ENCODE data around the gene MSI2.

MSI2 gene

DNA sequence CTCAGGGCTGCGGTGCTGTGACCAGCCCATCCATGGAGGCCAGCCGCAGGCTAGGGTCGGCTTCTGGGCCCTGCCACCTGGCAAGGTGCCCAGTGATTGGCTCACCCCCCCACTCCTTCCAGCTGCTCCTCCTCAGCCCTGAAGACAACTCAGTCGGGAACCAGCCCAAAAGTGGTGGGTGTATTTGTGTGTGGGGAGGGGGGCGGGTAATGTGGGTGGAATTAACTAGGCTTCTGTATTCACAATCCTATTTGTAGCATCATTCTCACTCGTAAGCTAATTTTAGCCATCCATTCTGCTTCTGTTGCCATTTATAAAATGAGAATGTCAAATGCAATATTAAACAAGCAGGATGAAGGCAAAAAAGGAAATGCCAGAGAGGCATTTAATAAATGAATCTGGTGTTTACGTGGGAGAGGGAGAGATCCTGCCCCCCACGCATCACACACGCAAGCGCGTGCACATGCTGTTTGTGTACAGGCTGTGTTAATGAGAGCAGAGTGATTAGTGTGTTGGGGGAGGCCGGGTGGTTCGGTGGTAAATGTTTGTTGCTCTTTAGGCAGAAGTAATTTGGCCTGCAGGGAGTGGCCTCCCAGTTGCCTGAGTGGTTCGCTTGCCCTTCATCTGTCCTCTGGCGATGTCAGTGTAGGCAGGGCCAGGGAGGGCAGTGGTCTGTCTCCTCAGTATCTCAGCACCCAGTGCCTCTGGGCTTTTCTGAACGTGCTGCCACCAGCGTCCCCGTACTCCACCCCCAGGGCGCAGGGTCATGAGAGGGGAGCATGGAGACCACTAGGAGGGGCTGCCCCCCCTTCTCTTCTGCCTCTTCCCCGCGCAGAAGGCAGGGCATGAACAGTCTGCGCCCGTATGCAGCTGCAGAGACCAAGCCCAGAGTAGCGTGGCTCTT lies 348.7 kb downstream of the MSI2 start:
- no peak for DNase-seq (ENCODE audit: low read depth in 1 of 2, low spot score in 1 of 2)
- in situ Hi-C loops (cut with HindIII; ENCODE audit: low pct_unique_long_range_greater_than_20kb, low sequenced_read_pairs) = no loop called here
- TF ChIP-seq JUND (IDR thresholded peaks at IDR 0.05; ENCODE audit: low read depth) = no peak

DNA sequence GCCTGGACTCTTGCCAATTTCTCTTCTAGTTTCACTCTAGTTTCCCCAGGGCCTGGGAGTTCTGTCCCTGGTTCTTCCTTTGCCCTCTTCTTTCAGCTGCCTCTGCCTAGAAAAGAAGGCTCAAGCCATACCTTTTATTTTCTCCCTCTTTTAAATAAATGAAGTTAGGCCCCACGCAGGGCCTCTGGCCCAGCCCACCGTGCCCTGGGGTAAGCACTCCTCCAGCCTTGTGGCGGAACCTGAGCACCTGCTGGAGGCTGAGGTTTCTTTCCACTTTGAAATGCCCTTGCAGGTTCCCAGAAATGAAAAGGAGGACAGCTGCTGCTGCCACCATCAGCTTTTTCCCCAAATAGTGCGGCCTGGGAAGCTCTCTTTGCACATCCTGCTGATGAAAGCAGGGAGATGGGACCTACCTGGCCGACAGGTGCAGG lies 349.4 kb downstream of the MSI2 start:
- in situ Hi-C loops (cut with HindIII; ENCODE audit: low pct_unique_long_range_greater_than_20kb, low sequenced_read_pairs) = no loop called here
- no peak for TF ChIP-seq JUND (IDR thresholded peaks at IDR 0.05; ENCODE audit: low read depth)
- peak in 1 of 2 experiments; percentile 30 for DNase-seq (ENCODE audit: low read depth in 1 of 2, low spot score in 1 of 2)

DNA sequence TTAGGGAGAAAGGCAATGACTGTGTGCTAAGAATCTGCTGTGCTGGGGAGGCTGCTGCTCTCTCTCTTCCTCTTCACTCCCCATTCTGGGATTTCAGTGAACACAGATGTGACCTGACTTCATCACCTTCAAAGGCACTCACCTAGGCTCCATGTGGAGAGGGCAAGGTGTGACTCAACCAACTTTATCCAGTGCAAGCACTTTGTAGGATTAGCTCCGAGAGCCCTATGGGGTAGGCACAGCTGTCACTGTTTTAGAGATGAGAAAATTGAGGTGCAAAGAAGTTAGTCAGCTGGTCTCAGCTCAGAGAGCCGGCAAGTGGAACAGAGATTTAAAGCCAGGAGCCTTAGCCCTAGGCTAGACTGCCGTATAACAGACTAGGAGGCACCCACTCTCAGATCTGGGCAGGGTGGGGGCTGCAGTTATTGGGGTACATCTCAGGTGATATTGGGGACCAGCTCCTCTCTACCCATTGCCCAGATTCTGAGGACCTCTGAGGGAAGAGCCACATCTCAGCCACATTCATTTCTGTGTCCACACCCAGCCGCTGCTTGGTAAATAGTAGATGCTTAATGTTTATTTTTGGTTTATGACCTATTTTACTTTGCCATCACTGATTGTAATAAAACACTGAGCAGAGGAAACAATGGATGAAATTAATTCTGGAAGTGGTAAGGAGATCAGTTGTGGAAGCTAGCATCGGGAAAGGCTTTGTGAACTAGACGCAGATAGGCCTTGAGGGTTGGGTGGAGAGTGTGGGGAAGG lies 350.0 kb downstream of the MSI2 start:
- in situ Hi-C loops (cut with HindIII; ENCODE audit: low pct_unique_long_range_greater_than_20kb, low sequenced_read_pairs) = no loop called here
- no peak for TF ChIP-seq JUND (IDR thresholded peaks at IDR 0.05; ENCODE audit: low read depth)
- no peak for DNase-seq (ENCODE audit: low read depth in 1 of 2, low spot score in 1 of 2)

DNA sequence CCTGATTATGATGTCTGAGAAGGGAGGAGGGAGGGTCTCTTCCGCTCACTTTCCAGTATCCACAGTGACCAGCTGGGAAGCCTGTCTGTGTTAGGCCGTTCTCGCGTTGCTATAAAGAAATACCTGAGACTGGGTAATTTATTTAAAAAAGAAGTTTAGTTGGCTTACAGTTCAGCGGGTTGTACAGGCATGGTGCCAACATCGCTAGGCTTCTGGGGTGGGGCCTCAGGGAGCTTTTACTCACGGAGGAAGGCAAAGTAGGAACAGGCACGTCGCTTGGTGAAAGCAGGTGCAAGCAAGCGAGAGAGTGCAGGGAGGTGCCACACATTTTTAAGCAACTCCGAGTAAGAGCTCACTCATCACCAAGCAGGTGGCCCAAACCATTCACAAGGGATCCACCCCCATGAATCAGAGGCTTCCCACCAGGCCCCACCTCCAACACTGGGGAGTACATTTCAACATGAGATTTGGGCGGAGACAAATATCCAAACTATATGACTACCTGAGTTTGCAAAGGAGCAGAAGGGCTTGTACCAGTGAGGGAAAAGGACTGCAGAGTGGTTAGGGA lies 351.3 kb downstream of the MSI2 start:
- DNase-seq (ENCODE audit: low read depth in 1 of 2, low spot score in 1 of 2) = no peak
- TF ChIP-seq JUND (IDR thresholded peaks at IDR 0.05; ENCODE audit: low read depth) = no peak
- in situ Hi-C loops (cut with HindIII; ENCODE audit: low pct_unique_long_range_greater_than_20kb, low sequenced_read_pairs) = no loop called here

DNA sequence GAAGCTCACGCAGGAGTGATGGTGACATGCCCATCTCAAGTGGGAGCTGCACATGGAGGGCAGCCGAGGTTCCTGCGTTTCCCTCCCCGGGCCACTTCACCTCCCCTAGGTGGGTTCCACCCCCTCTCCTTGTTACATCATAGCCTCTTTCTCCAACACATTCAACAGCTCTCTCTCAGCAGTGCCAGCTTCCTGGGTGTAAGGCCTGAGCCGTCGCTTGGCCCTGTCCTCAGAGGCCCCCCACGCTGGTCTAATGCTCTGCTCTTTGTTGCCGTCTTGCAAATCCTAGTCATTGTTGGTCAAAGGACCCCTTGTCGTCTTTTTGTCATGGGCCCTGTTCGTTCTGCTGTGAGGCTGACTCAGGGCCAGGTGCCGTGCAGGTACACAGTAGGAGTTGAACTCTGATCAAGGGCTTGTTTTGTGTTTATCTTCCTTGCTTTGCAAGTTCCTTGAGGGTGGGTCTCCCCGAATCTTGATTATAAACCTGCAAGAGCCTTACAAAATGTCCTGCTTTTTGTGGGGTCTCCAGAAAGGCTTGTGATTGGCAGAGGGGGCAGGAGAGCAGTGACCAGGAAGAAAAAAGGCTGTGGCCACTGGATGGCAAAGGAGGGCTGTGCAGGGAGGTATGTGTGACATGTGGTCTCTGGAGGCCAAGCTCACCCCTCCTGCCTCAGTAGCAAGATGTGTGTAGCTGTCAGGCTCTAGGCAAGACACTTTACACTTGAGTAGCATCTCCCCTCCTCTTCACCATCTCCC lies 352.2 kb downstream of the MSI2 start:
- no peak for TF ChIP-seq JUND (IDR thresholded peaks at IDR 0.05; ENCODE audit: low read depth)
- DNase-seq (ENCODE audit: low read depth in 1 of 2, low spot score in 1 of 2) = no peak
- in situ Hi-C loops (cut with HindIII; ENCODE audit: low pct_unique_long_range_greater_than_20kb, low sequenced_read_pairs) = no loop called here

DNA sequence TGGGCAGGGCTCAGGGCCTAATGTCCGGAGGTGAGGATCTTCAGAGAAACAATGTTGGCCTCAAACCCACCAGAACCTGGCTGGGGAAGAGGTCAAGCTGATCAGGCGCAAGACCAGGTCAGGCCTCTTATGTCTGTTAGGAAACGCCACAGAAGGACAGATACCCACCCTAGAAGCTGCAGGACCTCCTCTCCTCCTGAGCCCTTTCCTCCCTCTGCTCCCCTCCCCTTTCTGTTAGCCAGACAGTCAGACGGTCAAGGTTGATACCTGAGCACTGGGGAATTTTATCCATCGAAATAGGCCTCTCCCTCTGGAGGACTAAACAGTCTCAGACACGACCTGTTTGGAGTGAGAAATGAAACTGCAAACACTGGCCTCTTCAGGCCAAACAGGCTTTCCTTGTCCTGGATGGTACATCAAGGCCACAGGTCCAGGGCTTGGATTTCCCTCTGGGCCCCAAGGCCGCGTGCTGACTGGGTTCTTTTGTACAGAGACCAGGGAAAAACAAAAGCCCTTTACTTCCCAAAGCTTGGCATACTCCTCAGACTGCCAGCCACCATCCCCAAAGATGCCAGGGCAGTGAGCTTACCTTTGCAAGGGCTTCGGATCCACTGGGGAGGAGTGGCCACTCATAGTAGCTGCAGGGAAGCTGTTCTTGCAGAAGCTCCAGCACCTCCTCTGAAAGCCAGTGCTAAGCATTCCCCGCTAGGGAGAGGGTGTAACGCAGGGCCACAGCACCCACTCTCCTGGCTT lies 353.0 kb downstream of the MSI2 start:
- in situ Hi-C loops (cut with HindIII; ENCODE audit: low pct_unique_long_range_greater_than_20kb, low sequenced_read_pairs) = no loop called here
- DNase-seq (ENCODE audit: low read depth in 1 of 2, low spot score in 1 of 2) = peak; percentile 72 to 83
- no peak for TF ChIP-seq JUND (IDR thresholded peaks at IDR 0.05; ENCODE audit: low read depth)

DNA sequence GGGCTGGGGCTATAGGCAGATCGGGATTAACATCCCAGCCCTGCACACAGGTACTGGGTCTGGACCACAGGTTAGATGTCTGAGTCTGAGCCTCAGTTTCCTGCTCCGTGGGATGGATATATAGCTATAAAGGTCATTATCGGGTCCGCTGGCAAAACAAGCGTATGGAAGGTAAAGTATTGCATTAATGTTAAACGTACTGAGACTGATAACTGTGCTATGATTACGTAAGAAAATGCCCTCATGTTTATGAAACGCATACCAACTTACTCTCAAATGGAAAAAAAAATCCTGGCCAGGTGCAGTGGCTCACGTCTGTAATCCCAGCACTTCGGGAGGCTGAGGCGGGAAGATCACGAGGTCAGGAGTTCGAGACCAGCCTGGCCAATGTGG lies 353.6 kb downstream of the MSI2 start:
- in situ Hi-C loops (cut with HindIII; ENCODE audit: low pct_unique_long_range_greater_than_20kb, low sequenced_read_pairs) = no loop called here
- no peak for TF ChIP-seq JUND (IDR thresholded peaks at IDR 0.05; ENCODE audit: low read depth)
- no peak for DNase-seq (ENCODE audit: low read depth in 1 of 2, low spot score in 1 of 2)

DNA sequence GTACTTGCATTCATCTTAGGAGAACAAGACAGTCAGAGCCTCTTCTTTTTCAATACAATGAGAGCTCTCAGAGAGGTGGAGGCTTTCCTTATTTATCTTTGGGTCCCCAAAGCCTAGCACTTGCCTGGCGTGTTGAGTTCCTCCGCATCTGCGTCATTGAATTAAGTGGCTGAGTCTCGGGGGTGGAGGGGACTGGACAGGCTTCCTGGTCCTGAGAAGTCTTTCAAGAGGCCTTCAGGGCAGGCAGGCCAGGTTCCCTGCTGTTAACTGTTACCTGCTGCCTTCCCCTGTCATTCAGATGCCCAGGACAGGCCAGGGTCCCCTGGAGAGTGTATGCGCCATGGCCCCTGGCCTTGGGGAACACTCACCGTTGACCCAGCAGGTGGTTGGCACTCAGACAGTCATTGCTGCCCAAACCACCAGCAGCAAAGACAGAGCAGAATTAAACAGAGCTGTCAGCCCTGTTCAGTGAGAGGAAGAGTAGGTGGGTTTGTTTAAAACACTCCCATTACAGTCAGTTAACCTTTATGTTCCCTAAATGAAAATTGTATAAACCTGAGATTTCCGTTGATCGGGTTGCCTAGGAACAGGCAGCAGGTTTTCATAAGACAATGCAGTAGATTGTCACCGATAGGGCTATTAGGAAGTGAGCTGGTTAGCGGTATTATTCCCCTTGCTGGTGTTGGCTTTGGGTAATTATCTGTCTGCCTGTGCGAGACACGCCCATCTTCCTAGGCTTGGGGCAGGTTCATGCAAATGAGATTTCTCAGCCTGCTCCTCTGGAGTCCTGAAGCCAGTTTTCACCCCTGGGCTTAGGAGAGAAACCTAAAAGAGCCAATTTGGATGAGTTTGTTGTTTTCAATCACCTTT lies 356.1 kb downstream of the MSI2 start:
- DNase-seq (ENCODE audit: low read depth in 1 of 2, low spot score in 1 of 2) = peak in 1 of 2 experiments; percentile 34
- TF ChIP-seq JUND (IDR thresholded peaks at IDR 0.05; ENCODE audit: low read depth) = no peak
- in situ Hi-C loops (cut with HindIII; ENCODE audit: low pct_unique_long_range_greater_than_20kb, low sequenced_read_pairs) = no loop called here

DNA sequence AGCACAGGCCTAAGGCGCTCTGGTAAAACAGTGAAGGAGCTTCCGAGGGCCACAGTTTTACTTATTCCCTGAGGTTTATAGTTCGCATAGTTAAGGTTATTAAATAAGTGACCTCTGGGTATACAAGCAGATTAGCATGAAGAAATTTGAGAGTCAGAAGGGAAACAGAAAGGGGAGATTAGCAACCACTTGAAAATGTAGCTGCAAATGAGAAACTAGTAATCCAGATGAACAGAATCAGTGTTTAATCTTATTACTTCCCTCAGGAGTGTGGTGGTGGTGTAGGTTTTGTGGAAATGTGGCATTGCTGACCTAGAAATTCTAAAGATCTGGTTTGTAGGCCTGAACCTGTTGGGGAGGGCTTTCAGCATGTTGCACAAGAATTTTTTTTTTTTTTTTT lies 358.4 kb downstream of the MSI2 start:
- DNase-seq (ENCODE audit: low read depth in 1 of 2, low spot score in 1 of 2) = no peak
- TF ChIP-seq JUND (IDR thresholded peaks at IDR 0.05; ENCODE audit: low read depth) = no peak
- in situ Hi-C loops (cut with HindIII; ENCODE audit: low pct_unique_long_range_greater_than_20kb, low sequenced_read_pairs) = no loop called here

DNA sequence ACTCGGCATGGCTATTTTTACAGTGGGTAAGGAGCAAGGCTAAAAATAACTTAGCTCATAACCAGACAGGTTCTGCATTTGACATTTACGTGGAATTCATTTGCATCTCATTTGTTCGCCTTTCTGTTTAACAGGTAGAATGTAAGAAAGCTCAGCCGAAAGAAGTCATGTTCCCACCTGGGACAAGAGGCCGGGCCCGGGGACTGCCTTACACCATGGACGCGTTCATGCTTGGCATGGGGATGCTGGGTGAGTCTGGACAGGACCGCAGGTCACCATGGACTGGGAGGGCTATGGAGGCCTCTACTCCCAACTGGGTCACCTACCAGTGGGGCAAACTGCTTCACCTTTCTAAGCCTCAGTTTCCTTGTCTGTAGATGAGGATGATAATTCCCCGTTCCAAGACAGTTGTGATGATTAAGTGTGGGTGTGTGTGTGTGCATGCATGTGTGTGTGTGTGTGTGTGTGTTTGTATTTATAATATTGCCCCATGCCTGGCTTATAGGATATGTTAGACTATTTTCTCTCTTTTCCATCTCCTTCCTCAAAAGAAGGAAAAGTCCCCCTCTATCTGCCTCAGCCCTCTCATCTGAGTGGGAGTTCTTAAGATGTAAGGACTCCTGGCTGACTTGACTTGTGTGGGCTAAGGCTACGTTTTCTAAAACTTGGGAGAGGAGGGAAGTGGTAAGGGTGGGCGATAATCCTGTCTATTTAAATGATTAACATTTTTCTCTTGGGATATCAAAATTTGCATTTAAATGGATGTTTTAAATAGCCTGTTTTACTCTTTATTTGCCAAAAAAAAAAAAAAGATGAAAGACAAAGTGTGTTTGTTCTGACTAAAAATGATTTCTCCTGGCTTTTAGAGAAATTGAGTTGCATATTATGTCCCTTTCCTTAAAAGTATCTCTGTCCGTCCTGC lies 359.8 kb downstream of the MSI2 start:
- no peak for TF ChIP-seq JUND (IDR thresholded peaks at IDR 0.05; ENCODE audit: low read depth)
- DNase-seq (ENCODE audit: low read depth in 1 of 2, low spot score in 1 of 2) = no peak
- in situ Hi-C loops (cut with HindIII; ENCODE audit: low pct_unique_long_range_greater_than_20kb, low sequenced_read_pairs) = no loop called here
